Measurements from ENCODE around the gene PFKFB4. TPM values are rescaled to one million over a fixed set of nuclear protein-coding genes. Genes with fewer than 3 reads are reported as not detected.

PFKFB4 gene
- total RNA-seq, 2 experiments from 2014 or later = 42.8 to 49.1 TPM

- Mint-ChIP-seq H3K4me1 (ENCODE audit: low read depth) (no peaks in the 10 kb centered on the region), H3K9me3 (ENCODE audit: insufficient read depth) (no peaks in the 10 kb centered on the region), H3K4me3 (no peak overlapping the region), H3K36me3 (ENCODE audit: low read depth) (no peaks in the 10 kb centered on the region), H3K27me3 (ENCODE audit: low read depth) (no peaks in the 10 kb centered on the region), H3K27ac (no peak overlapping the region)
- POLR2A ChIA-PET = interaction anchor here (0.5 kb wide), 1 partner anchor 424 kb away, joined by 3 read pairs; no protein-coding TSS in a partner anchor
- DNase-seq (no peak), ATAC-seq (no peak)
- CTCF ChIA-PET = no interaction called here
Observed at GRCh38 chr3:48575366-48575765, 18.8 kb upstream of the PFKFB4 start.

- no peaks in the 10 kb centered on the region for H3K4me1 Mint-ChIP-seq (ENCODE audit: low read depth)
- no peaks in the 10 kb centered on the region for H3K9me3 Mint-ChIP-seq (ENCODE audit: insufficient read depth)
- no peaks in the 10 kb centered on the region for H3K36me3 Mint-ChIP-seq (ENCODE audit: low read depth)
- no peak for DNase-seq
- no peak overlapping the region for H3K27ac Mint-ChIP-seq
- POLR2A ChIA-PET = no interaction called here
- CTCF ChIA-PET = no interaction called here
- H3K4me3 Mint-ChIP-seq = no peak overlapping the region
- no peaks in the 10 kb centered on the region for H3K27me3 Mint-ChIP-seq (ENCODE audit: low read depth)
- ATAC-seq = no peak
Observed at GRCh38 chr3:48573973-48574585, 17.5 kb upstream of the PFKFB4 start.

- Mint-ChIP-seq H3K4me1 (ENCODE audit: low read depth) (no peaks in the 10 kb centered on the region), H3K36me3 (ENCODE audit: low read depth) (no peaks in the 10 kb centered on the region), H3K4me3 (no peak overlapping the region), H3K9me3 (ENCODE audit: insufficient read depth) (no peaks in the 10 kb centered on the region), H3K27me3 (ENCODE audit: low read depth) (no peaks in the 10 kb centered on the region), H3K27ac (no peak overlapping the region)
- ChIA-PET CTCF (interaction anchor here (1.6 kb wide), 1 partner anchor 15 kb away, joined by 7 read pairs; no protein-coding TSS in a partner anchor), POLR2A (no interaction called here)
- no peak for ATAC-seq
- DNase-seq = no peak
Observed at GRCh38 chr3:48572517-48572916, 15.9 kb upstream of the PFKFB4 start.

- H3K9me3 Mint-ChIP-seq (ENCODE audit: insufficient read depth) = no peaks in the 10 kb centered on the region
- POLR2A ChIA-PET = no interaction called here
- H3K27me3 Mint-ChIP-seq (ENCODE audit: low read depth) = no peaks in the 10 kb centered on the region
- ATAC-seq (no peak), DNase-seq (no peak)
- H3K36me3 Mint-ChIP-seq (ENCODE audit: low read depth) = no peaks in the 10 kb centered on the region
- no peak overlapping the region for H3K27ac Mint-ChIP-seq
- CTCF ChIA-PET = interaction anchor here (1.6 kb wide), 1 partner anchor 14 kb away, joined by 7 read pairs; no protein-coding TSS in a partner anchor
- H3K4me1 Mint-ChIP-seq (ENCODE audit: low read depth) = peaks cover 2% of the 10 kb centered on the region
- H3K4me3 Mint-ChIP-seq = no peak overlapping the region
Observed at GRCh38 chr3:48571938-48572337, 15.3 kb upstream of the PFKFB4 start.

GRCh38 chr3:48569808-48570450, 13.3 kb upstream of the PFKFB4 start:
- H3K27ac Mint-ChIP-seq = no peak overlapping the region
- H3K4me1 Mint-ChIP-seq (ENCODE audit: low read depth) = peaks cover 17% of the 10 kb centered on the region
- H3K36me3 Mint-ChIP-seq (ENCODE audit: low read depth) = no peaks in the 10 kb centered on the region
- no peak overlapping the region for H3K4me3 Mint-ChIP-seq
- no peaks in the 10 kb centered on the region for H3K9me3 Mint-ChIP-seq (ENCODE audit: insufficient read depth)
- H3K27me3 Mint-ChIP-seq (ENCODE audit: low read depth) = no peaks in the 10 kb centered on the region
- no peak for ATAC-seq
- CTCF ChIA-PET = no interaction called here
- no peak for DNase-seq
- POLR2A ChIA-PET = no interaction called here

- no peak for ATAC-seq
- H3K4me1 Mint-ChIP-seq (ENCODE audit: low read depth) = peaks cover 17% of the 10 kb centered on the region
- H3K36me3 Mint-ChIP-seq (ENCODE audit: low read depth) = no peaks in the 10 kb centered on the region
- no peaks in the 10 kb centered on the region for H3K9me3 Mint-ChIP-seq (ENCODE audit: insufficient read depth)
- H3K4me3 Mint-ChIP-seq = no peak overlapping the region
- no peak for DNase-seq
- CTCF ChIA-PET = no interaction called here
- no peaks in the 10 kb centered on the region for H3K27me3 Mint-ChIP-seq (ENCODE audit: low read depth)
- H3K27ac Mint-ChIP-seq = no peak overlapping the region
- POLR2A ChIA-PET = no interaction called here
Observed at GRCh38 chr3:48569400-48569799, 12.8 kb upstream of the PFKFB4 start.

GRCh38 chr3:48568476-48568875, 11.9 kb upstream of the PFKFB4 start:
- CTCF ChIA-PET = no interaction called here
- Mint-ChIP-seq H3K4me1 (ENCODE audit: low read depth) (peaks cover 24% of the 10 kb centered on the region), H3K4me3 (no peak overlapping the region), H3K27me3 (ENCODE audit: low read depth) (no peaks in the 10 kb centered on the region), H3K27ac (no peak overlapping the region), H3K36me3 (ENCODE audit: low read depth) (no peaks in the 10 kb centered on the region), H3K9me3 (ENCODE audit: insufficient read depth) (no peaks in the 10 kb centered on the region)
- DNase-seq (no peak), ATAC-seq (no peak)
- POLR2A ChIA-PET = no interaction called here

GRCh38 chr3:48567500-48567899, 10.9 kb upstream of the PFKFB4 start:
- Mint-ChIP-seq H3K9me3 (ENCODE audit: insufficient read depth) (no peaks in the 10 kb centered on the region), H3K36me3 (ENCODE audit: low read depth) (no peaks in the 10 kb centered on the region), H3K27ac (no peak overlapping the region), H3K27me3 (ENCODE audit: low read depth) (no peaks in the 10 kb centered on the region), H3K4me1 (ENCODE audit: low read depth) (peaks cover 27% of the 10 kb centered on the region), H3K4me3 (no peak overlapping the region)
- DNase-seq = no peak
- ATAC-seq = no peak
- POLR2A ChIA-PET = no interaction called here
- CTCF ChIA-PET = interaction anchor here (0.8 to 1.7 kb wide), 2 partner anchors 10 to 132 kb away, joined by 3 to 4 read pairs; no protein-coding TSS in a partner anchor

GRCh38 chr3:48567090-48567489, 10.5 kb upstream of the PFKFB4 start:
- Mint-ChIP-seq H3K36me3 (ENCODE audit: low read depth) (no peaks in the 10 kb centered on the region), H3K4me1 (ENCODE audit: low read depth) (peaks cover 27% of the 10 kb centered on the region), H3K9me3 (ENCODE audit: insufficient read depth) (no peaks in the 10 kb centered on the region), H3K27ac (peak overlapping the region; percentile 50), H3K27me3 (ENCODE audit: low read depth) (no peaks in the 10 kb centered on the region), H3K4me3 (no peak overlapping the region)
- ChIA-PET POLR2A (no interaction called here), CTCF (interaction anchor here (0.8 to 1.7 kb wide), 3 partner anchors 9 to 131 kb away, joined by 3 to 4 read pairs (median 3); no protein-coding TSS in a partner anchor)
- ATAC-seq (no peak), DNase-seq (no peak)

GRCh38 chr3:48566401-48566760, 9.8 kb upstream of the PFKFB4 start:
- no peaks in the 10 kb centered on the region for H3K27me3 Mint-ChIP-seq (ENCODE audit: low read depth)
- ChIA-PET CTCF (interaction anchor here (0.9 to 1.7 kb wide), 2 partner anchors 8 to 17 kb away, joined by 3 to 4 read pairs; no protein-coding TSS in a partner anchor), POLR2A (no interaction called here)
- no peak overlapping the region for H3K27ac Mint-ChIP-seq
- ATAC-seq = no peak
- DNase-seq = no peak
- H3K36me3 Mint-ChIP-seq (ENCODE audit: low read depth) = no peaks in the 10 kb centered on the region
- H3K9me3 Mint-ChIP-seq (ENCODE audit: insufficient read depth) = no peaks in the 10 kb centered on the region
- H3K4me3 Mint-ChIP-seq = no peak overlapping the region
- peaks cover 27% of the 10 kb centered on the region for H3K4me1 Mint-ChIP-seq (ENCODE audit: low read depth)

- DNase-seq = no peak
- no peaks in the 10 kb centered on the region for H3K36me3 Mint-ChIP-seq (ENCODE audit: low read depth)
- ATAC-seq = peak; percentile 29
- ChIA-PET CTCF (interaction anchor here (1.0 to 1.7 kb wide), 2 partner anchors 8 to 9 kb away, joined by 4 read pairs; partner anchors contain the start of gene PFKFB4), POLR2A (no interaction called here)
- H3K27me3 Mint-ChIP-seq (ENCODE audit: low read depth) = no peaks in the 10 kb centered on the region
- H3K4me3 Mint-ChIP-seq = no peak overlapping the region
- H3K9me3 Mint-ChIP-seq (ENCODE audit: insufficient read depth) = no peaks in the 10 kb centered on the region
- H3K4me1 Mint-ChIP-seq (ENCODE audit: low read depth) = peaks cover 33% of the 10 kb centered on the region
- peak overlapping the region; percentile 14 for H3K27ac Mint-ChIP-seq
Observed at GRCh38 chr3:48565591-48566400, 9.2 kb upstream of the PFKFB4 start.

- H3K9me3 Mint-ChIP-seq (ENCODE audit: insufficient read depth) = no peaks in the 10 kb centered on the region
- H3K27ac Mint-ChIP-seq = no peak overlapping the region
- no peak for DNase-seq
- POLR2A ChIA-PET = no interaction called here
- no peak overlapping the region for H3K4me3 Mint-ChIP-seq
- no peaks in the 10 kb centered on the region for H3K27me3 Mint-ChIP-seq (ENCODE audit: low read depth)
- H3K36me3 Mint-ChIP-seq (ENCODE audit: low read depth) = no peaks in the 10 kb centered on the region
- H3K4me1 Mint-ChIP-seq (ENCODE audit: low read depth) = peaks cover 39% of the 10 kb centered on the region
- CTCF ChIA-PET = interaction anchor here (1.0 kb wide), 1 partner anchor 9 kb away, joined by 4 read pairs; the partner anchor contains the start of gene PFKFB4
- no peak for ATAC-seq
Observed at GRCh38 chr3:48565186-48565585, 8.6 kb upstream of the PFKFB4 start.

All from activated CD8-positive, alpha-beta T cell treated with anti-CD3 and anti-CD28 coated beads, Interleukin-2, amount 10 ng/mL, durations not matched to agents 7 days and 5 days (primary cell).